B cell (primary cell): ENCODE measurements around the gene PLCG2. TPM values are rescaled to one million over a fixed set of nuclear protein-coding genes. Genes with fewer than 3 reads are reported as not detected.

Experiments used
- ATAC-seq: fragments of 200-7000 bp; cut with Tn5 transposase; one replicate; pipeline ENCODE4 v1.10.0; 2021; ENCODE audit warnings: low read depth, mild to moderate bottlenecking, moderate number of reproducible peaks, moderate library complexity
- CTCF ChIA-PET: fragments of 350-600 bp; sonication (Branson Sonifier 250); formaldehyde crosslinking; loops from one replicate; lab custom pipeline; 2021; ENCODE audit warnings: antibody characterized with exemption, inconsistent platforms; lab: Charles Lee
- POLR2A ChIA-PET: fragments of 350-600 bp; sonication (Branson Sonifier 250); formaldehyde crosslinking; loops from one replicate; lab custom pipeline; 2021; ENCODE audit warnings: antibody characterized with exemption; lab: Charles Lee
- DNase-seq: peaks from one replicate; pipeline ENCODE4 v3.0.0; 2013
- H2AFZ ChIP-seq: 2 replicates; pipeline ENCODE4 v1.6.1; 2012; ENCODE audit warnings: mild to moderate bottlenecking, low read depth, low read length; ENCODE audit not compliant: insufficient read depth, poor library complexity, severe bottlenecking
- H3K27ac ChIP-seq, 2 donors: 1 replicate in 1 of 2; 2 replicates in 1 of 2; pipeline ENCODE4 v1.5.1; 2012 to 2013; ENCODE audit warnings: low read length in 2 of 2, mild to moderate bottlenecking in 2 of 2, moderate library complexity in 1 of 2
- H3K27me3 ChIP-seq, 4 experiments: fragments of 200-600 bp in 1 of 4; sonication (generic) in 1 of 4; replicated peaks in 1 of 4; 1 replicate in 2 of 4; 2 replicates in 2 of 4; pipeline versions ENCODE4 v1.6.1 to v1.7.0; 2013 to 2016; ENCODE audit warnings: low read length in 3 of 4, mild to moderate bottlenecking in 2 of 4, mixed read lengths in 1 of 4, moderate library complexity in 1 of 4; ENCODE audit not compliant: insufficient read depth in 4 of 4, control insufficient read depth in 3 of 4; ENCODE audit errors: control extremely low read depth in 1 of 4
- H3K36me3 ChIP-seq, 2 experiments: replicated peaks in 1 of 2; 1 replicate in 1 of 2; 2 replicates in 1 of 2; pipeline versions ENCODE4 v1.6.1 to v1.7.1; 2013; ENCODE audit warnings: low read length in 1 of 2; ENCODE audit not compliant: insufficient read depth in 2 of 2, control insufficient read depth in 1 of 2; ENCODE audit errors: control extremely low read depth in 1 of 2, extremely low read depth in 1 of 2
- H3K4me1 ChIP-seq, 2 donors: fragments of 200-600 bp in 1 of 2; sonication (generic) in 1 of 2; 1 replicate in 1 of 2; 2 replicates in 1 of 2; pipeline versions ENCODE4 v1.5.1 to v1.6.1; 2013 to 2017; ENCODE audit warnings: low read length in 2 of 2; ENCODE audit not compliant: control insufficient read depth in 2 of 2, insufficient read depth in 2 of 2
- H3K4me2 ChIP-seq: replicated peaks from 2 replicates; pipeline ENCODE3; 2012; ENCODE audit warnings: mild to moderate bottlenecking, low read depth, low read length; ENCODE audit not compliant: poor library complexity, severe bottlenecking
- H3K4me3 ChIP-seq, 5 experiments: fragments of 200-600 bp in 1 of 5; sonication (generic) in 1 of 5; 1 replicate in 3 of 5; 2 replicates in 2 of 5; pipeline versions ENCODE4 v1.5.1 to v1.7.0; 2011 to 2016; ENCODE audit warnings: low read length in 4 of 5, mild to moderate bottlenecking in 4 of 5, low read depth in 2 of 5, control low read depth in 1 of 5, moderate library complexity in 1 of 5; ENCODE audit not compliant: insufficient read depth in 1 of 5; ENCODE audit errors: control extremely low read depth in 1 of 5, extremely low read depth in 1 of 5
- H3K79me2 ChIP-seq: fragments of 200-600 bp; sonication (generic); one replicate; pipeline ENCODE4 v1.6.0; 2016; ENCODE audit warnings: low read length; ENCODE audit not compliant: control insufficient read depth, insufficient read depth
- H3K9ac ChIP-seq: fragments of 200-600 bp; sonication (generic); 2 replicates; pipeline ENCODE4 v1.6.1; 2017; ENCODE audit warnings: mild to moderate bottlenecking, low read length, moderate library complexity
- H3K9me3 ChIP-seq, 3 donors: one replicate each; pipeline versions ENCODE4 v1.6.1 to v1.7.1; 2013; ENCODE audit warnings: low read length in 2 of 3; ENCODE audit not compliant: control insufficient read depth in 2 of 3, insufficient read depth in 1 of 3; ENCODE audit errors: control extremely low read depth in 1 of 3
- H4K20me1 ChIP-seq: 2 replicates; pipeline ENCODE4 v1.6.0; 2012; ENCODE audit warnings: mild to moderate bottlenecking, low read length; ENCODE audit not compliant: insufficient read depth, control insufficient read depth, poor library complexity, severe bottlenecking
- H3K27ac Mint-ChIP-seq: one replicate; pipeline ENCODE4 v1.8.0; 2021; ENCODE audit warnings: mixed read lengths
- H3K27me3 Mint-ChIP-seq: one replicate; pipeline ENCODE4 v1.8.0; 2021; ENCODE audit warnings: mixed read lengths
- H3K4me1 Mint-ChIP-seq: one replicate; pipeline ENCODE4 v1.8.0; 2021; ENCODE audit warnings: mixed read lengths
- H3K4me3 Mint-ChIP-seq: one replicate; pipeline ENCODE4 v1.8.0; 2021; ENCODE audit warnings: mixed read lengths
- H3K9me3 Mint-ChIP-seq: one replicate; pipeline ENCODE4 v1.8.0; 2022; ENCODE audit warnings: mixed read lengths; ENCODE audit not compliant: insufficient read depth
- EZH2 ChIP-seq: IDR thresholded peaks from 2 replicates; pipeline ENCODE4 v1.6.1; 2012; ENCODE audit warnings: borderline replicate concordance, low read depth, mild to moderate bottlenecking, moderate library complexity, low read length; ENCODE audit not compliant: insufficient read depth, poor library complexity, severe bottlenecking
- WGBS: methylation state at CpG from one replicate; pipeline ENCODE4 v1.1.5; 2013; ENCODE audit warnings: missing lambda C conversion rate; ENCODE audit not compliant: insufficient coverage; 5-methylcytosine and 5-hydroxymethylcytosine counted together
- intact Hi-C: fragments of 100-400 bp; cut with micrococcal nuclease; formaldehyde crosslinking; loops from one replicate; pipeline ENCODE4 v1.10.0; 2022
- polyA plus RNA-seq: library from polyadenylated mRNA; depleted of rRNA; stranded (reverse); fragments of >200 nt; gene quantifications from 2 replicates; pipeline ENCODE4 v1.2.3, GENCODE V29; 2012
- total RNA-seq, 2 donors: library from RNA; stranded (reverse); fragments of 120-200 nt in 1 of 2; gene quantifications; 1 replicate in 1 of 2; 2 replicates in 1 of 2; pipeline versions ENCODE4 v1.2.3 to v1.2.4, GENCODE V29; 2013 to 2022
- TF ChIP-seq, protein P1 (sequence below): fragments of 200-600 bp; IDR thresholded peaks from one replicate; pipeline ENCODE4 v1.8.0; 2022; ENCODE audit warnings: antibody characterized with exemption, mild to moderate bottlenecking

PLCG2 gene
- total and polyA plus RNA-seq, 2 donors (not counting 1 experiment from before 2014, with no cell fraction given), result 194 to 812 TPM

DNA sequence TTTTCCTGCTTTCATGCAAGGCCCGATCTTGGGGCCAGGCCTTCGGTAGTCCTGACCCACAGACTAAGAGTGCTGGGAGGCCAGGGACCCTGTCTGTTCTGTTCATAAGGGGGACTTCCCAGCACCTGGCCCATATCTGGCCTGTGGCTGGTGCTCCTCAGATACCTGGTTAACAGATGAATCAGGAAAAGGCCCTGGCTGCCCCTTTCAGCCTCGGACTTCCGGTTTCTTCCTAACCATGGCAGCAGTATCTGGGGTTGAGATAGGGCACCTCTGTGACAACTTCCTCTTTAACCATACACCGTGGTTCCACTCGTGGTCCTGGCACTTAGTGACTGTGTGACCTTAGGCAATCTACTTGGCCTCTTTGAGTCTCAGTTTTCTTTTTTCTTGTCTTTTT is 18.4 kb downstream of the PLCG2 start:
- peak; percentile 85 for DNase-seq
- peaks cover 80% of the 10 kb centered on the region for H3K4me1 Mint-ChIP-seq
- peak overlapping the region in 1 of 5 experiments; percentile 38 for H3K4me3 ChIP-seq

More for the DNA sequence above, 18.4 kb downstream of the PLCG2 start:
- H3K9ac ChIP-seq, result peak overlapping the region; percentile 36
- ChIA-PET POLR2A (interaction anchor here (1.0 to 2.8 kb wide), 5 partner anchors 11 to 26 kb away, joined by 5 to 21 read pairs (median 6); no protein-coding TSS in a partner anchor), CTCF (interaction anchor here (1.0 to 3.0 kb wide), 7 partner anchors 11 to 77 kb away, joined by 3 to 21 read pairs (median 11); no protein-coding TSS in a partner anchor)
- H3K27ac ChIP-seq, result peak overlapping the region; percentile 90 to 97
- H3K27me3 ChIP-seq, result no peaks in the 10 kb centered on the region
- no peaks in the 10 kb centered on the region for H3K9me3 ChIP-seq
- 15% methylated on average over 6 of the region's 6 CpGs for WGBS
- peaks cover 89 to 98% of the 10 kb centered on the region in 2 donors for H3K4me1 ChIP-seq
- Mint-ChIP-seq H3K4me3 (peak overlapping the region; percentile 77), H3K9me3 (no peaks in the 10 kb centered on the region), H3K27ac (peak overlapping the region; percentile 97), H3K27me3 (no peaks in the 10 kb centered on the region)
- H4K20me1 ChIP-seq, result peaks cover 31% of the 10 kb centered on the region
- H3K4me2 ChIP-seq, result peak overlapping the region; percentile 73
- peak; percentile 55 for ATAC-seq
- TF ChIP-seq EZH2, result no peak
- TF ChIP-seq, protein P1, sequence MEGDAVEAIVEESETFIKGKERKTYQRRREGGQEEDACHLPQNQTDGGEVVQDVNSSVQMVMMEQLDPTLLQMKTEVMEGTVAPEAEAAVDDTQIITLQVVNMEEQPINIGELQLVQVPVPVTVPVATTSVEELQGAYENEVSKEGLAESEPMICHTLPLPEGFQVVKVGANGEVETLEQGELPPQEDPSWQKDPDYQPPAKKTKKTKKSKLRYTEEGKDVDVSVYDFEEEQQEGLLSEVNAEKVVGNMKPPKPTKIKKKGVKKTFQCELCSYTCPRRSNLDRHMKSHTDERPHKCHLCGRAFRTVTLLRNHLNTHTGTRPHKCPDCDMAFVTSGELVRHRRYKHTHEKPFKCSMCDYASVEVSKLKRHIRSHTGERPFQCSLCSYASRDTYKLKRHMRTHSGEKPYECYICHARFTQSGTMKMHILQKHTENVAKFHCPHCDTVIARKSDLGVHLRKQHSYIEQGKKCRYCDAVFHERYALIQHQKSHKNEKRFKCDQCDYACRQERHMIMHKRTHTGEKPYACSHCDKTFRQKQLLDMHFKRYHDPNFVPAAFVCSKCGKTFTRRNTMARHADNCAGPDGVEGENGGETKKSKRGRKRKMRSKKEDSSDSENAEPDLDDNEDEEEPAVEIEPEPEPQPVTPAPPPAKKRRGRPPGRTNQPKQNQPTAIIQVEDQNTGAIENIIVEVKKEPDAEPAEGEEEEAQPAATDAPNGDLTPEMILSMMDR, result no peak
- H2AFZ ChIP-seq, result no peak overlapping the region
- peaks cover 8 to 62% of the 10 kb centered on the region in 2 experiments for H3K36me3 ChIP-seq
- intact Hi-C loops, result loop anchor here (1.0 kb wide), 1 partner anchor 12 kb away; no protein-coding TSS in a partner anchor
- H3K79me2 ChIP-seq, result peaks cover 98% of the 10 kb centered on the region
